Astrocyte of the hippocampus (primary cell): Measurements from ENCODE around the gene PFAS.
A peak's percentile ranks its signal among the peaks of the same experiment; 100 is the strongest.
"Not testable (repeated sequence)": the region's sequence is repeated elsewhere in the genome, so short reads cannot be mapped to it uniquely, and the experiment has no call there.

ENCODE experiments used
- DNase-seq: peaks from one replicate; pipeline ENCODE4 v3.0.0; 2011; ENCODE audit warnings: low read depth, low spot score

The PFAS gene

GRCh38 chr17:8248751-8249607, at the start of gene PFAS:
Gene PFAS, plus strand, starts transcription at chr17:8249289. Its CDS starts 4,649 bp downstream, at chr17:8253938.
- DNase-seq, result peak; percentile 97

GRCh38 chr17:8204761-8205555, 44.1 kb upstream of the PFAS start:
- DNase-seq, result no peak

- no peak for DNase-seq
Observed at GRCh38 chr17:8206536-8206935, 42.6 kb upstream of the PFAS start.

GRCh38 chr17:8209907-8210760, 39.0 kb upstream of the PFAS start, which contains the start of gene AURKB:
Gene AURKB, minus strand, starts transcription at chr17:8210575. Its CDS starts 351 bp downstream, at chr17:8210224.
- DNase-seq, result peak; percentile 98

GRCh38 chr17:8210761-8211458, 38.2 kb upstream of the PFAS start:
- no peak for DNase-seq

- no peak for DNase-seq
Observed at GRCh38 chr17:8212312-8213180, 36.5 kb upstream of the PFAS start.

GRCh38 chr17:8214000-8214399, 35.1 kb upstream of the PFAS start:
- not testable (repeated sequence) for DNase-seq

GRCh38 chr17:8220783-8221662, 28.1 kb upstream of the PFAS start:
- peak; percentile 94 for DNase-seq

- DNase-seq, result peak; percentile 92
Observed at GRCh38 chr17:8221663-8222379, 27.3 kb upstream of the PFAS start.

GRCh38 chr17:8222380-8222629, 26.8 kb upstream of the PFAS start:
- DNase-seq, result no peak

GRCh38 chr17:8222630-8223355, 26.3 kb upstream of the PFAS start:
- DNase-seq, result peak; percentile 97

- peak; percentile 68 for DNase-seq
Observed at GRCh38 chr17:8223356-8224126, 25.5 kb upstream of the PFAS start.

- no peak for DNase-seq
Observed at GRCh38 chr17:8224891-8225812, 23.9 kb upstream of the PFAS start.

- DNase-seq, result peak; percentile 73
Observed at GRCh38 chr17:8225813-8226535, 23.1 kb upstream of the PFAS start.

GRCh38 chr17:8226536-8227237, 22.4 kb upstream of the PFAS start:
- peak; percentile 91 for DNase-seq
